Activated CD4-positive, alpha-beta memory T cell treated with anti-CD3 and anti-CD28 coated beads, Interleukin-2, amount 10 ng/mL, durations not matched to agents 7 days and 5 days (primary cell): Measurements from ENCODE around the gene NENF. TPM values are rescaled to one million over a fixed set of nuclear protein-coding genes. Genes with fewer than 3 reads are reported as not detected.
"Not testable (repeated sequence)": the region's sequence is repeated elsewhere in the genome, so short reads cannot be mapped to it uniquely, and the experiment has no call there.

ENCODE experiments used
- CTCF ChIA-PET: fragments of 350-600 bp; sonication (Branson Sonifier 250); formaldehyde crosslinking; loops from one replicate; lab custom pipeline; 2021; ENCODE audit warnings: antibody characterized with exemption, inconsistent platforms; lab: Charles Lee
- POLR2A ChIA-PET: fragments of 350-600 bp; sonication (Branson Sonifier 250); formaldehyde crosslinking; loops from one replicate; lab custom pipeline; 2021; ENCODE audit warnings: antibody characterized with exemption; lab: Charles Lee
- DNase-seq: peaks from one replicate; pipeline ENCODE4 v3.0.0-alpha.2; 2020
- H3K27ac Mint-ChIP-seq: one replicate; pipeline ENCODE4 v1.8.0; 2021; ENCODE audit warnings: mild to moderate bottlenecking, mixed read lengths
- H3K27me3 Mint-ChIP-seq: one replicate; pipeline ENCODE4 v1.8.0; 2021; ENCODE audit warnings: mixed read lengths
- H3K36me3 Mint-ChIP-seq: one replicate; pipeline ENCODE4 v1.8.0; 2021; ENCODE audit warnings: low read depth, mixed read lengths
- H3K4me1 Mint-ChIP-seq: one replicate; pipeline ENCODE4 v1.8.0; 2021; ENCODE audit warnings: mixed read lengths
- H3K4me3 Mint-ChIP-seq: one replicate; pipeline ENCODE4 v1.8.0; 2021; ENCODE audit warnings: mild to moderate bottlenecking, mixed read lengths
- H3K9me3 Mint-ChIP-seq: one replicate; pipeline ENCODE4 v1.8.0; 2021; ENCODE audit warnings: mixed read lengths
- total RNA-seq, 2 experiments: library from RNA; stranded (reverse); gene quantifications; one replicate each; pipeline ENCODE4 v1.2.3, GENCODE V29; 2021

NENF gene
- total RNA-seq, 2 experiments from 2014 or later: 25.6 to 28.5 TPM

DNA sequence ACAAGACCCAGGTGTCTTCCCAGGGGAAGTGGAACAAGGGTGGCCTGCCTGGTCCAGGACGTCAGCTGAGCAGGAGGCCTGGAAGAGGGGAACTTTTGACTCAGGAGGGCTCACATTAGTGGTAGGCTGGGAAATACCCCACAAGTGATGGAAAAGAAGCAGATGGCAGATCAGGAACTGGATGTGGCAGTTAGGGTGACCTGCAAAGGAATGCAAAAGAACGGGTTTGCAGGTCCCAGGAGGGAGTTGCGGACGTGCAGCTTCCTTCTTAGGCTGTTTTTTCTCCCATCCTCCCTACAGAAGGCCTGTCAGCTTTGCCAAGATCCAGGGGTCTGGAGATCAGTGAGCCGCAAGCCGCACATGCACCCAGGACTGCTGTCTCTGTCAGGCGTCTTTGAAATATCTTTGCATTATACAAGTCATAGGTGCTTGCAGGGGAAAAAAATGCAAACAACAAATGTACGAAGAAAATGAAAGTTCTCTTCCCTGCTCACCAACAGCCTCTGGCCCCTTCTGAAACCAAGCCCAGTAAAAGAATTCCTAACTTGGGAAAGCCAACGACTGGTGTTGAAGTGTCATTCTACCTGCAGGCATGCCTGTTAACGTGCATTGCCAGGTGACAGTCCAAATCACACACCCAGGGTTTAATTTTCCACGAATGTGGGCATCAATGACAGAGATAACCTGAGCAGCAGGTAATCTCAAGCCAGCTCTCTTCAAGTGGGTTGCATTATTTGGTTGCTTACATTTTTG lies 34.4 kb downstream of the NENF start:
- POLR2A ChIA-PET: no interaction called here
- Mint-ChIP-seq H3K36me3 (no peaks in the 10 kb centered on the region), H3K27me3 (no peaks in the 10 kb centered on the region), H3K9me3 (no peaks in the 10 kb centered on the region), H3K4me1 (no peaks in the 10 kb centered on the region), H3K27ac (no peak overlapping the region), H3K4me3 (no peak overlapping the region)
- no peak for DNase-seq
- CTCF ChIA-PET: interaction anchor here (7.7 kb wide), 1 partner anchor 11 kb away, joined by 54 read pairs; no protein-coding TSS in a partner anchor

- peaks cover 4% of the 10 kb centered on the region for H3K4me1 Mint-ChIP-seq
- no peak for DNase-seq
- H3K27ac Mint-ChIP-seq: no peak overlapping the region
- ChIA-PET CTCF (interaction anchor here (7.7 kb wide), 1 partner anchor 11 kb away, joined by 54 read pairs; no protein-coding TSS in a partner anchor), POLR2A (no interaction called here)
- H3K4me3 Mint-ChIP-seq: no peak overlapping the region
- H3K27me3 Mint-ChIP-seq: no peaks in the 10 kb centered on the region
- no peaks in the 10 kb centered on the region for H3K9me3 Mint-ChIP-seq
- H3K36me3 Mint-ChIP-seq: no peaks in the 10 kb centered on the region
Observed at GRCh38 chr1:212467843-212468482, 35.2 kb downstream of the NENF start.

- peaks cover 7% of the 10 kb centered on the region for H3K4me1 Mint-ChIP-seq
- no peak overlapping the region for H3K4me3 Mint-ChIP-seq
- no peak for DNase-seq
- POLR2A ChIA-PET: no interaction called here
- no peaks in the 10 kb centered on the region for H3K27me3 Mint-ChIP-seq
- CTCF ChIA-PET: interaction anchor here (1.3 to 7.7 kb wide), 2 partner anchors 13 to 195 kb away, joined by 3 to 54 read pairs; no protein-coding TSS in a partner anchor
- no peaks in the 10 kb centered on the region for H3K9me3 Mint-ChIP-seq
- H3K27ac Mint-ChIP-seq: no peak overlapping the region
- no peaks in the 10 kb centered on the region for H3K36me3 Mint-ChIP-seq
Observed at GRCh38 chr1:212470059-212470458, 37.3 kb downstream of the NENF start.

- Mint-ChIP-seq H3K4me1 (peaks cover 7% of the 10 kb centered on the region), H3K27ac (no peak overlapping the region), H3K9me3 (no peaks in the 10 kb centered on the region), H3K4me3 (no peak overlapping the region), H3K27me3 (no peaks in the 10 kb centered on the region), H3K36me3 (no peaks in the 10 kb centered on the region)
- DNase-seq: no peak
- ChIA-PET CTCF (interaction anchor here (1.2 kb wide), 1 partner anchor 279 kb away, joined by 3 read pairs; no protein-coding TSS in a partner anchor), POLR2A (no interaction called here)
Observed at GRCh38 chr1:212471286-212471685, 38.6 kb downstream of the NENF start.

DNA sequence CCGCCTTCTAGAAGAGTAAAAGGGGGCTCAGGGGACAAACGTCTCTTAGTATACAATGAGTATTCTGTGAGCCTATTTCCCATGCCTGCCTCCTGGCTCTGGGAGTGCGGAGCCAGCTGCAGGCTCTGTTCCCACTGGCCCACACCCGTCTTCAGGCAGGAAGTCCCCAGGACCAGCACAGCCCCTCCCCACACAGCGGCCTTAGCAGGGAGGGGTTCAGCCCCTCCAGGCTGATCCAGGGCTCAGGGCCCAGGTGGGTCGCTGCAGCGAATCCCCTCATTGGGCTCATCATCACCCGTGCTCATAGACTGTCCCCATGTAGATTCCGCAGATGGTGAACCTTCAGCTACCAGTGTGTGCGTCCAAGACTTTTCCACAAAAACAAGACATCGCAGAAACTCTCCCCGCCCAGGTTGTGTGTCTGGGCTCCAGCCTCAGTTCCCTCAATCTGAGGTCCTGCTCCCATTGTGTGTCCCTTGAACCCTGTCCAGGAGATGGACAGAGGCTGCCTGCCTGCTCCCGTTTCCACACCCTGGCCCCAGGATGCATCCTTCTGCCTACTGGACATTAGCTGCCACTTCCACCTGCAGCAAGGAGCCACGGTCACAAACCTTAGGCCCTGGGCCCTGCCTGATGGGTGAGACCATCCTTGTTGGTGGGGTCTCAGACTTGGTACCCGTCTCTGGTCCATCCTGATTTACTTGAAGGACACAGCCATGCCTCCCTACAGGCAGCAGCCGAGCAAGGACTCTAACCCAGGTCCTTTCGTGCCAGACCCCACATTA lies 39.4 kb downstream of the NENF start:
- no peak for DNase-seq
- Mint-ChIP-seq H3K4me1 (peaks cover 9% of the 10 kb centered on the region), H3K4me3 (no peak overlapping the region), H3K27ac (no peak overlapping the region), H3K27me3 (peaks cover 3% of the 10 kb centered on the region), H3K9me3 (no peaks in the 10 kb centered on the region), H3K36me3 (no peaks in the 10 kb centered on the region)
- ChIA-PET POLR2A (no interaction called here), CTCF (interaction anchor here (0.5 to 2.2 kb wide), 4 partner anchors 15 to 278 kb away, joined by 3 to 14 read pairs (median 3); no protein-coding TSS in a partner anchor)

- Mint-ChIP-seq H3K4me1 (peaks cover 19% of the 10 kb centered on the region), H3K36me3 (no peaks in the 10 kb centered on the region), H3K9me3 (no peaks in the 10 kb centered on the region), H3K4me3 (no peak overlapping the region), H3K27ac (no peak overlapping the region), H3K27me3 (peaks cover 3% of the 10 kb centered on the region)
- ChIA-PET POLR2A (no interaction called here), CTCF (interaction anchor here (1.2 to 2.2 kb wide), 2 partner anchors 17 to 521 kb away, joined by 3 to 14 read pairs; no protein-coding TSS in a partner anchor)
- no peak for DNase-seq
Observed at GRCh38 chr1:212473729-212474128, 41.0 kb downstream of the NENF start.

DNA sequence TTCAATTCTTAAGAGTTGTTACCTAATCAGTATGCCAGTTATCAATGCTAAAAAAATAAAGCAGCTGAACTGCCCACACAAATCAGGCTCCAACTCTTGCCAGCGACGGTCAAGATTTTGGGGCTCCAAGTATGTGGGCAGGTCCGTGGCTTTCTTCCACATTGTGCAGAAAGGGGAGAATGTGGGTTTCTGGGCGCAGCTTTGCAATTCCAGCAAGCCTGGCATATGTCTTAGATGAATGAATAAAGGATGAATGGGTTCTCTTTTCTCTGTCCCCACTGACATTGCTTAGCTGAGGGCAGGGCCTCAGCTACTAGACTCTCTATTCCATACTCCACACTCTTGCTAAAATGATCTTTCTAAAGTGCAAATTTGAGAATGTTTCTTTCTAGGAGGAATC lies 42.4 kb downstream of the NENF start:
- H3K4me1 Mint-ChIP-seq: peaks cover 19% of the 10 kb centered on the region
- no peak overlapping the region for H3K4me3 Mint-ChIP-seq
- DNase-seq: no peak
- H3K9me3 Mint-ChIP-seq: no peaks in the 10 kb centered on the region
- ChIA-PET CTCF (interaction anchor here (0.7 to 1.2 kb wide), 2 partner anchors 19 kb away, joined by 3 to 5 read pairs; no protein-coding TSS in a partner anchor), POLR2A (no interaction called here)
- no peak overlapping the region for H3K27ac Mint-ChIP-seq
- H3K36me3 Mint-ChIP-seq: no peaks in the 10 kb centered on the region
- peaks cover 10% of the 10 kb centered on the region for H3K27me3 Mint-ChIP-seq

DNA sequence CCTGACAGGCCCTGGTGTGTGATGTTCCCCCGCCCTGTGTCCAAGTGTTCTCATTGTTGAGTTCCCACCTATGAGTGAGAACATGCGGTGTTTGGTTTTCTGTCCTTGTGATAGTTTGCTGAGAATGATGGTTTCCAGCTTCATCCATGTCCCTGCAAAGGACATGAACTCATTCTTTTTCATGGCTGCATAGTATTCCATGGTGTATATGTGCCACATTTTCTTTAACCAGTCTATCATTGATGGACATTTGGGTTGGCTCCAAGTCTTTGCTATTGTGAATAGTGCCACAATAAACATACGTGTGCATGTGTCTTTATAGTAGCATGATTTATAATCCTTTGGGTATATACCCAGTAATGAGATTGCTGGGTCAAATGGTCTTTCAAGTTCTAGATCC lies 43.1 kb downstream of the NENF start:
- H3K27ac Mint-ChIP-seq, H3K4me3 Mint-ChIP-seq, H3K36me3 Mint-ChIP-seq, H3K9me3 Mint-ChIP-seq, DNase-seq, POLR2A ChIA-PET: not testable (repeated sequence)
- Mint-ChIP-seq H3K4me1 (peaks cover 19% of the 10 kb centered on the region), H3K27me3 (peaks cover 13% of the 10 kb centered on the region)
- CTCF ChIA-PET: interaction anchor here (1.2 to 4.8 kb wide), 5 partner anchors 20 to 189 kb away, joined by 5 to 46 read pairs (median 21); partner anchors contain the start of gene ATF3

DNA sequence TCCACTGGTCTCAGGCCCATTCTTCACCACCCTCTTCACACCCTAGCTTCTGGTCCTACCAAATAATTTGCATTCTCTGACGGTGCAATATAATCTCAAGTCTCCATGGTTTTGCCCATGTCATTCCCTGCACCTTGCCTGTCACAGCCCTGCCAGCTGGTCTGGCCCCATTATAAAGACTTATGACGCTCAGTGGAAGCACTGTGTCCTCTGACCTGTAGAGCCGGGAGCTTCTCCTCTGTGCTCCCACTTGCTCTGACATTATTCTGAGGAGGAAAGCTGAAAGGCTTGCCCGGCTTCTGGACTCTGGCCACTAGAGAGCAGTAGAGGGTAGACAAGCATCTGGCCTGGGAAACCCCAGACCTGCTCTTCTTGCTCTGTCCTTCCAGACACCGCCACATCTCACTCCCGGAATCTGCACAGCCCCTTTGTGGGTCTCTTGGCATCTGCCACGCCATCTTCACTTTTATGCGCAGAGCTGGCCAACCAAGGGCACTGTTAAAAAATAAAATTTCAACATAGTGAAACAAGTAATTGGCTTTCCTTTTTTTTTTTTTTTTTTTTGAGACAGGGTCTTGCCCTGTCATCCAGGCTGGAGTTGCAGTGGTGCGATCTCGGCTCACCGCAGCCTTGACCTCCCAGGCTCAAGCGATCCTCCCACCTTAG lies 44.4 kb downstream of the NENF start:
- Mint-ChIP-seq H3K9me3 (no peaks in the 10 kb centered on the region), H3K36me3 (no peaks in the 10 kb centered on the region), H3K4me1 (peaks cover 19% of the 10 kb centered on the region), H3K4me3 (no peak overlapping the region), H3K27me3 (peaks cover 19% of the 10 kb centered on the region), H3K27ac (no peak overlapping the region)
- POLR2A ChIA-PET: interaction anchor here (0.9 to 2.2 kb wide), 7 partner anchors 13 to 304 kb away, joined by 3 to 14 read pairs (median 3); partner anchors contain the start of gene ATF3
- DNase-seq: peak; percentile 79
- CTCF ChIA-PET: interaction anchor here (0.6 to 4.8 kb wide), 55 partner anchors 8 to 517 kb away, joined by 3 to 46 read pairs (median 4); partner anchors contain the start of genes ATF3, DTL, INTS7 and NSL1

DNA sequence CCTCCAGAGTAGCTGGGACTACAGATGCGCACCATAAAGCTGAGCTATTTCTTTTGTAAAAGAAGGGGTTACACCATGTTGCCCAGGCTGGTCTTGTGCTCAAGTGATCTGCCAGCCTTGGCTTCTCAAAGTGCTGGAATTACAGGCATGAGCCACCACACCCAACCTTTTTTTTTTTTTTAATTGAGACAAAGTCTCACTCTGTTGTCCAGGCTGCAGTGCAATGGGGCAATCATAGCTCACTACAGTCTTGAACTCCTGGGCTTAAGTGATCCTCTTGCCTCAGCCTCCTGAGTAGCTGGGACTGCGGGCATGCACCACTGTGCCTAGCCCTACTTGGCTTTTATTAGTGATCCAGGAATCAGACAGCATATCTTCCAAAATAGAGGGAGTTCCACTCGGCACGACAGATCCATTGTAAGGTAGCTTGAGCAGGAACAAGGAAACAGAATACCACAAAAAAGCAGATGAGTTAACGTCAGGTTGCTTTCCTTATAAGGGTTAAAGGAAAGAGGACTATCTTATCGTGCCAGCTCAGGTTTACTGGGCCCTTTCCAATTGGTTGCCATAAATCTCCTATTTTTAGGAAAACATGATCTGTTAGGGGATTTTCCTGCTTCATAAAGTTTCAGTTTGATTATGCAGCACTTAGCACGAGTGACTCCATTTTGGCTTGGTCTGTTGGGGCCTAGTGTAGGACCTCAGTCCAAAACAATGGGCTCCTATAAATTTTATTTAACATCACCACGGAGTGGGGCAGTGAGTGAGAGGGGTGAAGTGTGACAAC lies 45.2 kb downstream of the NENF start:
- no peaks in the 10 kb centered on the region for H3K9me3 Mint-ChIP-seq
- POLR2A ChIA-PET: interaction anchor here (1.0 to 2.2 kb wide), 6 partner anchors 13 to 303 kb away, joined by 3 to 14 read pairs (median 3); partner anchors contain the start of gene ATF3
- no peak for DNase-seq
- H3K36me3 Mint-ChIP-seq: no peaks in the 10 kb centered on the region
- peaks cover 21% of the 10 kb centered on the region for H3K27me3 Mint-ChIP-seq
- no peak overlapping the region for H3K4me3 Mint-ChIP-seq
- CTCF ChIA-PET: interaction anchor here (0.6 to 4.8 kb wide), 44 partner anchors 9 to 518 kb away, joined by 3 to 46 read pairs (median 4); partner anchors contain the start of genes ATF3, DTL, INTS7 and NSL1
- H3K4me1 Mint-ChIP-seq: peaks cover 17% of the 10 kb centered on the region
- H3K27ac Mint-ChIP-seq: no peak overlapping the region

- CTCF ChIA-PET: interaction anchor here (0.8 to 4.8 kb wide), 18 partner anchors 9 to 517 kb away, joined by 3 to 46 read pairs (median 8); partner anchors contain the start of gene ATF3
- Mint-ChIP-seq H3K4me3 (no peak overlapping the region), H3K27ac (no peak overlapping the region), H3K9me3 (no peaks in the 10 kb centered on the region), H3K4me1 (peaks cover 12% of the 10 kb centered on the region), H3K27me3 (peaks cover 21% of the 10 kb centered on the region), H3K36me3 (no peaks in the 10 kb centered on the region)
- POLR2A ChIA-PET: interaction anchor here (1.2 to 2.2 kb wide), 3 partner anchors 80 to 303 kb away, joined by 3 to 14 read pairs (median 4); partner anchors contain the start of gene ATF3
- DNase-seq: no peak
Observed at GRCh38 chr1:212478467-212479025, 45.8 kb downstream of the NENF start.
